Measurements from ENCODE around the gene SLC12A5.
"Not testable (repeated sequence)": the region's sequence is repeated elsewhere in the genome, so short reads cannot be mapped to it uniquely, and the experiment has no call there.

SLC12A5 gene

DNA sequence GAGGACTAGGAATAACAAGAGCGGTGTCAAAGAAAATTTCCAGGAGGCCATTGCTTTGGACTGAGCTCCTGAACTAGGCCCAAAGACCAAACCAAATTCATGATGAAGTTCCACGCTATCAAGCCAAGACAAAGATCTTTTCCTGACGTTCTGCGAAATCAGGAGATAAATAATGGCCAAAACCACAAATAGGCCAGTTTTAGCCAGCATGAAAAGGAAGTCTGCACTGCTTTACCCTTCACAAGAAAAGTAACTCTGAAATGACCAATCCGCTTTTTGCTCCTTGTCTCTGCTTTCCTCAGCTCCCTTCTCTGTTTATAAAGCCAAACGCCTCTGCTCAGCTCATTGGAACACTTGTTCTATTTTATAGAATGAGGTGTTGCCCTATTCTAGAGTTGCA, 54.1 kb downstream of the SLC12A5 start:
- no peak for DNase-seq (ENCODE audit: low spot score)

DNA sequence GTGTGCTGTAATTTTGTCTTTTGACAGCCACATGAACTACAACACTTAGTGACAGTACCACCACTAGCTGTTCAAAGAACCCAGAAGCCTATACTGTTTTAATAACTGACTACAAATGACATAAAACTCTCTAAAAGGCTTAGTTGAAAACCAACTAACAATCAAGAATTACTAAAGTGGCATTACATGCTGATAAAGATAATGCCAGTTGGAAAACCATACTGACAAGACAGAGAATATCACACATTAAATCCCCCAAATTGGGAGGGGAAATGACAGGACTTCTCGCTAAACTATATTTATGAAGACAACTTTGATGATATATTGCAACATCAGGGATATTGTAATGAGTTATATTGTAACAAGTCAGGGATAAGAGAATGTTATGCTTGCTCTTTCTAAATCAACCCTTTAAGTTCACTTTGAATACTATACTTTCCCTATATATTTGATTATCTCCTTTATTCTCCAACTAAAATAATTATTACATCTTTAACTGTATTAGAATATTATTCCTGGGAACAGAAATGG, 54.6 kb downstream of the SLC12A5 start:
- no peak for DNase-seq (ENCODE audit: low spot score)

DNA sequence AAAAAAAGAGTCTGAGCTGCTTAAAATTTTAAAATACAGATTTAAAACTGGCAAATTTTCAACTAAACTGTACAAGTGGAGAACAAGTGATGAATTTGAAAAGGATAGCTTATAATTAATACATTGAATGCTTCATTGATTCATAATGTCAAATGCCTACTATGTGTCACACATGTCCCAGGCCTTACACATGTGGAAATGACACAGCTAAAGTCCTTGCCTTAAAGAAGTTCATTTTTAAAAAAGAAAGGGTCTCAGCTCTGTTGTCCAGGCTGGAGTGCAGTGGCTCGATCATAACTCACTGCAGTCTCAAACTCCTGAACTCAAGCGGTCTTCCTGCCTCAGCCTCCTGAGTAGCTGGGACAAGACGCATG, 55.8 kb downstream of the SLC12A5 start:
- DNase-seq (ENCODE audit: low spot score), result no peak

DNA sequence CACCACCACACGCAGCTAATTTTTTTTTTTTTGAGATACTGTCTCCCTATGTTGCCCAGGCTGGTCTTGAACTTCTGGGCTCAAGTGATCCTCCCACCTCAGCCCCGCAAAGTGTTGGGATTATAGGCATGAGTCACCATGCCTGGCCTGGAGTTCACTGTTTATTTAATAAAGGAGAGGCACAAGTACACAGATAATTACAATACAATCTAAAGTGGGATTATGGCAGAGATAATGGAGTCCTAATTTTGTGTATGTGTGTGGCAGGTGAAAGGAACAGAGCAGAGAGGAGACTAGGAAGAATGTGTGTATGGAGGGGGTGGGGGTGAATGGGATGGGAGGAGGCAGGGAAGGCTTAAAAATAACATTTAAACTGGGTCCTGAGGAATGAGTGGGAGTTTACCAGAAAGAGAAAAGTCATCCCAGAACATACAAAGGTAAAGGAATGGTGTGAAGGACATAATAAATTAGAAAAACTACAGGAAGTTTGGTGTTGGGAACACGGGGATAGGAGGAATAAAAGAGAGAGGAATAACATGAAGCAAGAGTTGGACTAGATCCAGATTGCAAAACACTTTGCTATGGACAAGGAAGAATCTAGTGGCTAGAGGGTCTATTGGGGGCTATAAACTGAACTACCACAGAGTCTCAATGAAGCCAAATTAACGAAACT, 56.3 kb downstream of the SLC12A5 start:
- peak; percentile 23 for DNase-seq (ENCODE audit: low spot score)

DNA sequence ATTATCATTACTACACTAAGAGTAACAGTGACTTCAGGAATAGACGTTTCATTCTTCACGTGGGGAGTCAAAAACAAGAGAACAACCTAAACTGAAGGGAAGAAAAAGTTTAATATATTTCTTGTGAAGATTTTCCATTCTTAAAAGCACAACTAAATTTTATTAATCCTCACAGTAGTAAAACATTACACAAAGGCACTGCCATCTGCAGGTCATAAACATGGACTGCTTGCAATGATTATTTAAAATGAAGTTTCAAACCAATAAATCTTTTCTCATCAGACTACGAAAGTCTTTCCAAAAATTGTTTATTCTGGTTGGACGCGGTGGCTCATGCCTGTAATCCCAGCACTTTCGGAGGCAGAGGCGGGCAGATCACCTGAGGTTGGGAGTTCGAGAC, 58.1 kb downstream of the SLC12A5 start:
- peak; percentile 22 for DNase-seq (ENCODE audit: low spot score)

DNA sequence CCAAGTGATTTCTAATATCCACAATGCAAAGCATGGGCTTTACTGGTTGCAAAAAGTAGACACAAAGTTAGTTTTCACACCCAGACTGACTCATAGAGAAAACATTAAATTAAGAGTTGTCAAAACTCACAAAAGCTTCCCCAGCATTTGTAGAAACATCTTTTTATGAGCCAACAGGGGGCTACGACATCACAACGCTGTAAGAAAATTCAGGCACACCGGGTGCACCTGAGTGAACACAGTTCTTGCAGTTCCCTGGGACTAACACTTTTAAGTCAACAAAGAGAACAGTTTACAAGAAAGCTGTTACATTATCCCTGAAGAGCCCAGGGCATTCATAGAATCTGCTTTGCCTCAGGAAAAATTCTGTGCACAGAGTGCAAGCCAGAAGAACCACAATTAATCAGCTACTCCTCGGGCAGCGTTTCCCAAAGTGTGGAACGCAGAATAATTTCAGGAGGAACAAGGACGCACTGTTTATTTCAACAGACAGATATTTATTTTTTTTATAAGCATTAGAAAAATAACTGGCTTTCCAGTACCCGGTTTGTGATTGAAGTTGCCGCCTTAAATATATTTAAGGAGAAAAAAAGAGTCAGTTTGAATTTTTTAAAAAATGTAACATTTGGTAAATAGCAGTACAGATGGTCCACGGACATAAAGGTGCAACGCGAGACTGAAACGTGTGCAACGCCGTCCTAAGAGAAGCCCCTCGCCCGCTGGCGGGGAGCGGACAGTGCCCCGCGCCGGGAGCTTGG, 59.6 kb downstream of the SLC12A5 start:
- peak; percentile 23 for DNase-seq (ENCODE audit: low spot score)

DNA sequence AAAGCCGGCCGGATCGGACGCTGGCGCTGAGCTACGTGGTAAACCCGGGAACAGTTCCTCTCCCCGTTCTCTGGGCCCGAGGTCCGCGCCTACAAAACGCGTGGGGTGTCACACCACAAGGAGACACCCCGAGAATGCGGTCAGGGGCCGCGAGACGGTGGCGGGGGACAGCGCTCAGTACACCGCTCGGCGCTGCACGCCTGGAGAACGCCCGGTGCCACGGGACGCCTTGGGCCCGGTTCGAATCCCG, 60.1 kb downstream of the SLC12A5 start:
- DNase-seq (ENCODE audit: low spot score), result peak; percentile 64

DNA sequence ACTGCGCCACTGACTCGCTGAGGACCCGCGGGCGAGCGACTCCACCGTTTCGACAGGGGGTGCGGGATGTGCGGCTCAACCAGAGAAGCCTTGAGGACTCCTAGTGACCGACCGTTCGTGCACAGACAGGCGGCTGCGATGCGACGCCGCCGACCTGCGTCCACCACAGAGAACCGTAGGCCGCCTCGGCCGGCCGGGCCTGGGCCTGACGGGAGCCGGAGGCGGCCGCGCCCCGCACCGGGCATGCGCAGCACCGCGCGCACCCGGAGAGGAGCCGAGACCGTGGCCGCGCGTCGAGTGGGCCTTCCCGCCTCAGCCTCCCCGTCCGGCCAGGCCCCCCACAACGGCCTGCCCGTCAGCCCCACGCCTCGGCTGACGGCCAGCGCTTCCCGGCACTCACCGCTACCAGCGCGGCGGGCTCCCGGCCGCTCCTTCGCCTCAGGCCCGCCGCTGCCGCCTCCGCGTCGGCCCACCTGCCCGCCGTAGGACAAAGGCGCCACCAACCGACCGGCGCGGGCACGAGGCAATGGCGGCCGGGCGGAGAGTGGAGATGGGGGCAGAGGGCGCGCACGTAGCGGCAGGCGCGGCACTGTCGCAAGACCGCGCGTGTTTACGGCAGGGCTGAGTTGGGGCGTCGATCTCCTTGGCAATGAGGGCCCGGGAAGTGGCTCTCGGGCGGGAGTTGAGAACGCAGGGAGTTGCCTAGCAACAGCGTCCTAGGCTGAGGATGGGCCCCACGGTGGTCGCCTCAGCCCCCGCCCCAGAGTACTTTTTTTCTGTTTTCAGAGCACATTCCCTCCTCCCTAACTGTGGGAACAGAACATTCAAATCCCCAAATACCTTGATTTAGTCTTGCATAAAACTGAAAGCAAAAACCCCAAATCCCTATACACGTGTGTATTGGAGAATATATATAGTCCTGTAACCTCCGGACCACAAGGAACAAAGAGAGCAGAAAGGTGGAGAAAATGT, 60.7 kb downstream of the SLC12A5 start, which contains the start of gene NCOA5:
NCOA5 (minus strand) TSS at position 546 of the 972 bp plus-strand sequence. CDS start 10,538 bp downstream, outside the sequence.
- peak; percentile 99 for DNase-seq (ENCODE audit: low spot score)

DNA sequence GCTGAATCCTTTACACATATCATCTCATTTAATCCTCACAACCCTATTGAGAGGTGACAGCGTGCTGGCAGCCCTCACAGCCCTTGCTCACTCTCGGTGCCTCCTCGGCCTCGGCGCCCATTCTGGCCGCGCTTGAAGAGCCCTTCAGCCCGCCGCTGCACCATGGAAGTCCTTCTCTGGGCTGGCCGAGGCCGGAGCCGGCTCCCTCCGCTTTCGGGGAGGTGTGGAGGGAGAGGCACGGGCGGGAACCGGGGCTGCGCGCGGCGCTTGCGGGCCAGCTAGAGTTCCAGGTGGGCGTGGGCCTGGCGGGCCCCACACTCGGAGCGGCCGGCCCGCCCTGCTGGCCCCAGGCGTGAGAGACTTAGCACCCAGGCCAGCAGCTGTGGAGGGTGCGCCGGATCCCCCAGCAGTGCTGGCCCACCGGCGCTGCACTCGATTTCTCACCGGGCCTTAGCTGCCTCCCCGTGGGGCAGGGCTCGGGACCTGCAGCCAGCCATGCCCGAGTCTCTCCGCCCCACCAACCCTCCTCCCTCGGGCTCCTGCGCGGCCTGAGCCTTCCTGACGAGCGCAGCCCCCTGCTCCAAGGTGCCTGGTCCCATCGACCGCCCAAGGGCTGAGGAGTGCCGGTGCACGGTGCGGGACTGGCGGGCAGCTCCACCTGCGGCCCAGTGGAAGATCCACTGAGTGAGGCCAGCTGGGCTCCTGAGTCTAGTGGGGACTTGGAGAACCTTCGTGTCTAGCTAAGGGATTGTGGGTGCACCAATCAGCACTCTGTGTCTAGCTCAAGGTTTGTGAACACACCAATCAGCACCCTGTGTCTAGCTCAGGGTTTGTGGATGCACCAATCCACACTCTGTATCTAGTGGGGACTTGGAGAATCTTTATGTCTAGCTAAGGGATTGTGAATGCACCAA, 62.9 kb downstream of the SLC12A5 start:
- not testable (repeated sequence) for DNase-seq (ENCODE audit: low spot score)

DNA sequence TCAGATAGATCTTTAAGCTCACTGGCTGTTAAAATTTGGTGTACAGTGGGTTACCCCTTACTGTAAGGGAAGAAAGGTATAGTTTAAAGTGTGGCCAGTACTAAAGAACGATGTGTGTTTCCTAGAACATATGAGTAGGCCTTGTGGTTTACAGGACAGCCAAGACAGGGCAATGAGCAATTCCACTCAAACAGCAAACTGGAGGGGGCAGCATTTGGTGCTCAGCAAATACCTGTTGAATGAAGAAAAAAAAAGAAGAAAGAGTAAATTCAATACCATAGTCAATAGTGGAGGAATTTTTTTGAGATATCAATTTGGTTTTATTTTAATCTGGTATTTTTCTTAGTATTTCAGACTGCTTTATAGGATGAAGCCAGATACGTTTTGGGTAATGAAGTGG, 64.5 kb downstream of the SLC12A5 start:
- no peak for DNase-seq (ENCODE audit: low spot score)

DNA sequence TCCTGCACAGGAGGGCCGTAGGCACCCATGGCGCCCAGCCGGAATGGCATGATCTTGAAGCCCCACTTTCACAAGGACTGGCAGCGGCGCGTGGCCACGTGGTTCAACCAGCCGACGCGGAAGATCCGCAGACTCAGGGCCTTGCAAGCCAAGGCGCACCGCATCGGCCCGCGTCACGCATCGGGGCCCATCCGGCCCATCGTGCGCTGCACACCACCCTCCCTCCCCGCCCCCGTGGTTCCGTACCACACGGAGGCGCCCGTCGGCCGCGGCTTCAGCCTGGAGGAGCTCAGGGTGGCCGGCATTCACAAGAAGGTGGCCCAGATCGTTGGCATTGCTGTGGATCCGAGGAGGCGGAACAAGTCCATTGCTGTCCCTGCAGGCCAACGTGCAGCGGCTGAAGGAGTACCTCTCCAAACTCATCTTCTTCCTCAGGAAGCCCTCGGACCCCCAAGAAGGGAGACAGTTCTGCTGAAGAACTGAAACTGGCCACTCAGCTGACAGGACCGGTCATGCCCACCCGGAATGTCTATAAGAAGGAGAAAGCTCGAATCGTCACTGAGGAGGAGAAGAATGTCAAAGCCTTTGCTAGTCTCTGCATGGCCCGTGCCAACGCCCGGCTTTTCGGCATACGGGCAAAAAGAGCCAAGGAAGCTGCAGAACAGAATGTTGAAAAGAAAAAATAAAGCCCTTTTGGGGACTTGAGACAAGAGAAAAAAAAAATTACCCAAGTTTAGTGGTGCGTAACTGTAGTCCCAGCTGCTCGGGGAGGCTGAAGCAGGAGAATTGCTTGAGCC, 70.7 kb downstream of the SLC12A5 start:
- DNase-seq (ENCODE audit: low spot score), result no peak

DNA sequence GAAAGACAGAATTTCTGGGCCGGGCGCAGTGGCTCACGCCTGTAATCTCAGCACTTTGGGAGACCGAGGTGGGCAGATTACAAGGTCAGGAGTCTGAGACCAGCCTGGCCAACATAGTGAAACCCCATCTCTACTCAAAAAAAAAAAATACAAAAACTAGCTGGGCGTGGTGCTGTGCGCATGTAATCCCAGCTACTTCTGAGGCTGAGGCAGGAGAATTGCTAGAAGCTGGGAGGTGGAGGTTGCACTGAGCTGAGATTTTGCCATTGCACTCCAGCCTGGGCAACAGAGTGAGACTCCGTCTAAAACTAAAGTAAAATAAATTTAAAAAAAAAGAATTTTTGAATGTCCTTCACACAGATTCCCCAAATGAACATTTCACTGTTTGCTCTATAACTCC, 71.4 kb downstream of the SLC12A5 start:
- DNase-seq (ENCODE audit: low spot score), result not testable (repeated sequence)

DNA sequence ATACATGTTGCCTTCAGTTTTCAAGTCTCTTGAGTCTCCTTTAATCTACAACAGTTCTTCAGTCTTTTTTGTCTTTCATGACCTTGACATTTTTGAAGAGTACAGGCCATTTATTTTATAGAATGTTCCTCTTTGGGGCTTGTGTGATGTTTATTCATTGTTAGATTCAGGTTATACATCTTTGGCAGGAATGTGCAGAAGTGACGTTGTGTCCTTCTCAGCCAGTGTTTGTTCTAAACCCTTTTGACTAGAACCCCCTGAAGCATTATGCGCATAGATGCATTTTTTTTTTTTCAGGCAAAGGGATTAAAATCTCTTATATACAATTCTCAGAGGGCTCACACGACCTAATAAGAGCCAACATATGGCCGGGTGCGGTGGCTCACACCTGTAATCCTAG, 72.0 kb downstream of the SLC12A5 start:
- no peak for DNase-seq (ENCODE audit: low spot score)

DNA sequence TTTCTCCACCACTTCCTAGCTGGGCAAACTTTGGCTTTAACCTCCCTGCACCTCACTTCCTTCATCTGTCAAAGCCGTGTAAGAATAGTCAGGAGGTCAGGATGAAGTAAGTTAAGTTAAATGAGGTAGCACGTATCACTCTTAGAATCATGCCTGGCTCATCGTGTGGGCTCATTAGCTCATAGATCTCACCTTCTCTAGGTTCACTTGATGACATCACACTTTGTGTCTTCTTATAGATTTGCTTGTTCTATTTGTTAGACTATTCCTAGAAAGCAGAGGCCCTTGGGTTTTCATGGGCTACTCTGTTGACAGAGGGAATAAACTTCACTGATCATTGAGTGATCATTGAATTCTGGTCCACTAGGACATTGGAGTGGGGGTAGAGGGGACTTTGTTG, 72.9 kb downstream of the SLC12A5 start:
- DNase-seq (ENCODE audit: low spot score), result no peak

DNA sequence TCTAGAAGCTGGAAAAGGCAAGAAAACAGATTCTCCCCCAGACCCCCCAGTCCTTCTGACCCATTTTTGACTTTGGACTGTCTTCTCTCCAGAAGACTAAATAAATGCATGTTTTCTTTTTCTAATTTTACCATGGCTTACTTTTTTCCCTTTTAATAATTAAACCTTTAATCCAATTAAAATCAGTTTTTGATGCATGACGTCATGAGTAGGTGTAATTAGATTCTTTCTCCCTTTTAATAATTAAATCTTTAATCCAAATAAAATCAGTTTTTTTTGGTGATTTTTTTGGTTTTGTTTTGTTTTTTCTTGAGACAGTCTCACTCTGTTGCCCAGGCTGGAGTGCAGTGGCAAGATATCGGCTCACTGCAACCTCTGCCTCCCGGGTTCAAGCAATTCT, 73.9 kb downstream of the SLC12A5 start:
- DNase-seq (ENCODE audit: low spot score), result no peak

DNA sequence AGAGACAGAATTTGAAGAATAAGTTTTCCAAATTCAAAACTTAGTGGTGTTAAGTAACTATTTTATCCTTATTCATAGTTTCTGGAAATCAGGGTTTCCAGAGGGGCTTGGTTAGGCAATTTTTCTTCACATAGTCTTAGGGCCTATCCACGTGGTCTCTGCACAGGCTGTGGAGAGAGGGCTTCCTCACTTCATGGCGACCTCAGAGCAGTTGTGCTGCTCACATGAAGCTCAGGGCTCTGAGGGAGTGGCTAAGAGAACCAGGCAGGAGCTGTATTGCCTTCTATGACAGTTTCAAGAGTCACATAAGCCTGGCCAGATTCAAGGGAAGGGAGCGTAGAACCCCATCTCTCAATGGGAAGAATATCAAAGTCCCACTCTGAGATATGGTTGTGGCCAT, 75.2 kb downstream of the SLC12A5 start:
- DNase-seq (ENCODE audit: low spot score), result no peak

DNA sequence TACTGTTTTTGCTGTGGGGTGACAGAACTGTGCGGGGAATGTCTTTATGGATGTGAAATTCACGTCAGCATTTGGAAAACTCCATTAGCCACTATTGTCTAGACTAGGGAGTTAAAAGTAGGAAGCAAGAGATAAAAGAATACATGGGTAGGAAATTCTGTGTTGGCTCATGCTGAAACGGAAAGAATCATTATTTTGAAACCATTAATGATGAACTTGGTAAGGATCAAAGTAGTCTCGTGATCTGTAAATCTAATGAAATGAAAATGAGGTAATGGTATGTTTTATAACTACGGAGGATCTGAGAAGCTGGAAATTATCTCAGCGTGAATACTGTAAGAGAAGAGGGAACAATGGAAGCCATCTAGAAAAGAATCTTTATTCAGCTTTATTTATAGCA, 78.0 kb downstream of the SLC12A5 start:
- no peak for DNase-seq (ENCODE audit: low spot score)

DNA sequence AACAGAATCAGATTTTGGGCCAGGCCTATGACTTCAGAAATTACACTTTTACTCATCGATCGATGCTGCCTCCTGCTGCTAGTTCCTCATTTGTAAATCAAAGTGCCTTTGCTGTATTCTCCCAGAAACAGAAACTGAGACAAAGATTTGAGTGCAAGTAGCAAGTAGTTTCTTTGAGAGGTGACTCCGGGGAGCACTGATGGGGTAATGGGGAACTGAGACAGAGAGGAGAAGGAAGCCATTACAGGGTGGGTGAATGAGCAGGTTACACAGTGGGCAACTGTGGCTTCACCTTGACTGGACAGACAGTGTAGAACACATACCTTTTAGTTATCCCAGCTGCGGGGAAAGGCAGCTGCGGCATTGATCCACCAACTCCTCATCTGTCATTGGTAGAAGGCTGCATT, 79.4 kb downstream of the SLC12A5 start:
- DNase-seq (ENCODE audit: low spot score), result no peak

DNA sequence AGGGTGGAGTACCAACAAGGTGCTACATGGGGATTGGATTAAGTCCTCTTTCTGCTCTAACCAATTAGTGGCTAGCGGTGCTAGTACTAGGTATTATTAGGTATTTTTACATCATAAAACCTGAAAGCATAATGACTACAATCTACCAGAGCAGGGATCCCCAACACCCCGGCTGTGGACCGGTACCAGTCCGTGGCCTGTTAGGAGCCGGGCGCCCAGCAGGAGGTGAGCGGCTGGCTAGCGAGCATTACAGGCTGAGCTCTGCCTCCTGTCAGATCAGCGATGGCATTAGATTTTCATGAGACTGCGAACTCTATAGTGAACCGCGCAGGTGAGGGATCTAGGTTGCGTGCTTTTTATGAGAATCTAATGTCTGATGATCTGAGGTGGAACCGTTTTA, 80.0 kb downstream of the SLC12A5 start:
- DNase-seq (ENCODE audit: low spot score), result no peak
